ENCODE measurements around the gene FAM53B.

The FAM53B gene

GRCh38 chr10:124675824-124676223, 68.4 kb downstream of the FAM53B start:
- DNase-seq, result no peak

GRCh38 chr10:124675261-124675660, 68.9 kb downstream of the FAM53B start:
- no peak for DNase-seq

GRCh38 chr10:124674768-124675222, 69.4 kb downstream of the FAM53B start:
- no peak for DNase-seq

GRCh38 chr10:124672181-124672638, 72.0 kb downstream of the FAM53B start:
- no peak for DNase-seq

GRCh38 chr10:124671486-124672075, 72.6 kb downstream of the FAM53B start:
- no peak for DNase-seq

- DNase-seq, result no peak
Measured at GRCh38 chr10:124670849-124671248, 73.3 kb downstream of the FAM53B start.

- DNase-seq, result no peak
Measured at GRCh38 chr10:124669824-124670654, 74.1 kb downstream of the FAM53B start.

- DNase-seq, result no peak
Measured at GRCh38 chr10:124669141-124669823, 74.9 kb downstream of the FAM53B start.

- DNase-seq, result no peak
Measured at GRCh38 chr10:124668517-124669051, 75.6 kb downstream of the FAM53B start.

- DNase-seq, result no peak
Measured at GRCh38 chr10:124667425-124668345, 76.5 kb downstream of the FAM53B start.

GRCh38 chr10:124666494-124666893, 77.7 kb downstream of the FAM53B start:
- DNase-seq, result no peak

- no peak for DNase-seq
Measured at GRCh38 chr10:124665980-124666379, 78.2 kb downstream of the FAM53B start.

- DNase-seq, result no peak
Measured at GRCh38 chr10:124665558-124665957, 78.6 kb downstream of the FAM53B start.

- DNase-seq, result no peak
Measured at GRCh38 chr10:124665091-124665490, 79.1 kb downstream of the FAM53B start.

GRCh38 chr10:124663766-124664360, 80.3 kb downstream of the FAM53B start:
- DNase-seq, result no peak

GRCh38 chr10:124663228-124663627, 81.0 kb downstream of the FAM53B start:
- no peak for DNase-seq

GRCh38 chr10:124661660-124662180, 82.5 kb downstream of the FAM53B start:
- DNase-seq, result no peak

GRCh38 chr10:124660404-124661125, 83.6 kb downstream of the FAM53B start:
- DNase-seq, result no peak

GRCh38 chr10:124659380-124659779, 84.8 kb downstream of the FAM53B start:
- DNase-seq, result no peak

- DNase-seq, result no peak
Measured at GRCh38 chr10:124658591-124659242, 85.5 kb downstream of the FAM53B start.

Data from DMS 273 treated with DMSO at 0.1 percent for 48 hours (cell line).